HUDEP-2 (cell line): ENCODE data around the gene RFFL.
"Not testable (repeated sequence)": the region's sequence is repeated elsewhere in the genome, so short reads cannot be mapped to it uniquely, and the experiment has no call there.

ENCODE experiments used
- DNase-seq, 76 experiments: peaks; one replicate each; lab custom pipeline; 2025; ENCODE audit not compliant: unreplicated experiment in 76 of 76; lab: John Stamatoyannopoulos, UW

Gene RFFL

DNA sequence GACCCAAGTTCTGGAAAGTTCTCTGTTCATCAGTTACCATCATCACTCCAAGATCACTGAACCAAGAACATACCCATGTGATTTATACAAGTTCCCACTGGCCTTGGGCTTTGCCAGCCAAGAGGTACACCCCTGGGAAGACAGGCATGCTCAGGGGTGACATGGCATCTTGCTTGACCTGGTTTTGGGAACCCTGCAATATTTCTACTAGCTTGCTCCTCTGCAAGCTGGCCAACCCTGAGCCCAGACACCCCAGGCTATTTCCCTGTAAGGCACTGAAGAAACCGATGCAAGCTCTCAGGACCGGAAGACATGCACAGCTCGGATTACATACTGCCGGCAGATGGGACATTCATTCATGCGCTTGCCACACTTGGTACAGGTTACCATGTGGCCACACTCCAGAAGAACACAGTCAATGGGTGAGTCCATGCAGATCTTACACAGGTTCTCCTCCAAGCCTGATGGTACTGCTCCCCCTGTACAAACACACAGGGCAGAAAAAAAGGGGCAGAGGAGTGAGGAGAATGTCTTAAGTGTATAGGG is 51.8 kb downstream of the RFFL start:
- no peak for DNase-seq

DNA sequence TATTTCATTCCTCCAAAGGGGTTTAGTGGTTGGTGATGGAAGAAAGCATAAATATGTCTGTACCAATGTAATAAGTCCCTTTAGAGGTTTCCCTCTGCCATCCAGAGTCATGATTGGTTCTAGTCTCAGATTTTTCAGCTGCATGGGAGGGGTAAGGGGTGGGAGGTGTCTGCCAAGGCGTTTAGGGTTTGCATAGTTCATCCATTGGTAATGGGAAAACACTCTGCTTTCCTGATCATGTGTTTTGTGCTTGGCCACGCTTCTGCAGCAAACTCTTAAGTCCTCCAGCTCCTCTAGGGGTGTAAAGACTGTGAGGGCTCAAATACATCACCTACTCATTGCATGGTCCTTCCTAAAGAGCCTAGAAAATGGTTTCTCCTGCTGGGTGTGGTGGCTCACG is 53.4 kb downstream of the RFFL start:
- no peak for DNase-seq

DNA sequence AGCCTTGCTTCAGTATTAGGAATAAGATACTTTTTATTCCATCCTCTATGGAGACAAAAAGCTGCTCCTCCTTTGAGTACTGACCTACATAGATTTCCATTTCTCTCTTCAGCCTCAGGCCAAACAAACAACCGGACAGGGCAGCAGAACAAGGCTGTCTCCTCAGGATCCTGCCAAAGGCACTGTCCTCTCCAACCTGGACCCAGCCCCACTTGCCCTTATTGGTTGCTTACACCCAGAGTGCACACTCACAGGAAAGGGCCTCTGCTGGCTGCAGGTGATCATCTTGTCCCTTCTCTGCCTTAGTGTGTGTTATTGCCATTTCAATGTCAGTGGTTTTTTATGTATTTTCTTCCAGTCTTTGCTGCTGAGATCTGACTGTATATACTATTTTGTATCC is 56.5 kb downstream of the RFFL start:
- DNase-seq, result no peak

DNA sequence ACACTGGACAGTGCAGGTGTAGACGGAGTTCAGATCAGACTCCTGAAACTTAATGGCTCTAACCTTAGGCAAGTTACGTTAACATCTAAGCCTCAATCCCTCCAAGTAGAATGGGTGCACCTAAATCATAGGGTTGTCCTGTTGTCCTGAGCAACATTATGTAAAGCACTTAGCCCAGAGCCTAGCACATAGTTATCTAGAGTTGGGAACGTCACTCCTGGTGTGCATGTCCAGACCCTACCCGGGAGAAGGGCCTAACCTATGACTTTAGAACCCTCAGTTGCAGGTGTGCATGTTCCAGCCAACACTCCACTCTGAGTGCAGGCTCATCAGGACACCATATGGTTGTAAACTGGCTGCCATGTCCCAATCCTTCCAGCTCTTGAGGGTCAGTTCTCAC is 57.2 kb downstream of the RFFL start:
- DNase-seq, result no peak

DNA sequence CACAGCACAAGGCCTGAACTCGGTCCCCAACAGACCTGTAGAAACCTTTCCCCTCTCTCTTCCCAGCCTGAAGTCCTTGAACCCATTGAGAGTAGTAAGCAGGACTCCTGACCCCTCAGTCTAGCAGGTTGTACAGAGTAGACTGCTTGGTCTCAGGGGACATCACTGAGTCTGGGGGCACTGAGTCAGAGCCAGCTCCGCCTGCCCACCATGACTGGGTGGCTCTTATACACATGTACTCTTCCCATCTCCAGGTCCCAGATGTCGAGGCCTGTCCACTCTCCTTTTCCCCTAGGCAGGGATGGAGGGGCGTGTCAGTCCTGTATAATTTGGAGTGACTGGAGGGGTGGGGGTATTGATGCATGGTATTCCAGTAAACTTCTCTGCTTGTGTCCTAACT is 59.7 kb downstream of the RFFL start:
- no peak for DNase-seq

DNA sequence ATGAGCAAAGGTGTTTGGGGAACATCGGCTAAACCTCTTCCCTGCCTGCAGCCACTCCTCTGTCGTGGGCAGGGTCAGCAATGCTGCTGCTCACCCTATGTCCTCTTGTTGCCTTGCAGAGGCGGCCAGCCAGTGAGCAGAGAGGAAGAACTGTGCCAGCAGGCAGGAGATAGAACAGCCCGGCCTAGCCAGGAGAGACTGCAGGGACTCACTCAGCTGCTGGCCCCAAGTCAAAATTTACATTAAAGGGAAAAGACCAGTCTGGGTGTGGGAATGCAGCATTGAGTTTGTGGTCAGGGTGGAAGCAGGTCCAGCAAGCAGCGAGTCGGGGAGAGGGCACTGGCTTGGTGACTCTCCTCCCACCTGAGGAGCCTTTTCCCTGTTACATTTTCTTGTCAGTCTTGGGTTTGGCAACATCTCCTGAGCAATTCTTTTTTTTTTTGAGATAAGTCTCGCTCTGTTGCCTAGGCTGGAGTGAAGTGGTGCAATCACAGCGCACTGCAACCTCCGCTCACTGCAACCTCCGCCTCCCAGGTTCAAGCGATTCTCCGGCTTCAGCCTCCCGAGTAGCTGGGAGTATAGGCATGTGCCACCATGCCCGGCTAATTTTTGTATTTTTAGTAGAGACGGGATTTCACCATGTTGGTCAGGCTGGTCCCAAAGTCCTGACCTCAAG is 60.5 kb downstream of the RFFL start:
- no peak for DNase-seq

DNA sequence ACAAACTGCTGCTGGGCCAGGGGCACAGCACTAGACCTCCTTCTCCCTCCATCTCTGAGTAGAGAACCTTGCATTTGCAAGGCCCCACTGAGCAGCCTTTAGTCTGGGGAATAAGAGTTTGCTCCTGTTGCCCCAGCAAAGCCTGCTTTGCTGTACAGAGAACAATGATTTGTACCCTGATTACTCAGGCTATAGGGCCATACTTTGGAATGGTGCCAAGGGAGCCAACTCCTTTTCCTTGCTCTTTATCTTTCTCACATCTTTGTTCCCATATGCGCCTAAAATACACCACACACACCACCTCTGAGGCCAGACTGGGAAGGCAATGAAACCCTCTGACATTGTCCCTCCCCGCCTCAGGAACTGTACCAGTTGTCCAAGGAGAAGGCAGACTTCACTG is 62.0 kb downstream of the RFFL start:
- DNase-seq, result peak in 1 of 76 experiments; percentile 7

DNA sequence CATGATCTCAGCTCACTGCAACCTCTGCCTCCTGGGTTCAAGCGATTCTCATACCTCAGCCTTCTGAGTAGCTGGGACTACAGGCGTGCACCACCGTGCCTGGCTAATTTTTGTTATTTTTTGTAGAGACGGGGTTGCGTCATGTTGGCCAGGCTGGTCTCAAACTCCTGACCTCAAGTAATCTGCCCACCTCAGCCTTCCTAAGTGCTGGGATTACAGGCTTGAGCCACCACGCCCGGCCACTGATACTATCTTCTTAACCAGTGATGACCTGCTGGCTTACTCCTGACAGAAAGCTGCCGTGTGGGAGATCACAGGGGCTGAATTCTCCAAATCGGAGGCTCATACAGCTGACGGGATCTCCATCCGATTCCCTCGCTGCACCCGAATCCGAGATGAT is 62.5 kb downstream of the RFFL start:
- DNase-seq, result not testable (repeated sequence)

DNA sequence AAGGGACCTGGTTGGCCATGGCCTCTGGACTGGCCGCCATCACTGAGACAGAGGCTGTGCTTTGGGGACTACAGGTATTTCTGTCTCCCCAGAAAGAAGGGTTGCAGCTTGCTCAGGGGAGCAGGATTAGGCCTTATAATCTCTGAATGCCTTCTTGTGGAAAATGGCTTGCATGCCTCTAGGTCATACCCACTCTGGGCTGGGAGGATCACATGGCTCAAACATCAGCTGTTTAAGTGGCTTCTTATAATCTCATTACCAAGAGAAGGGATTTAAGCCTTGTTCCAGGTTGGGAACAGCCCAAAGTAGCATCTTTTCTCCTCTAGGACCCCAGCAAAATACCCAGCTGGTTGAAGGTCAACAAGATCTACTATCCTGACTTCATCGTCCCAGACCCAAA is 64.1 kb downstream of the RFFL start:
- no peak for DNase-seq

DNA sequence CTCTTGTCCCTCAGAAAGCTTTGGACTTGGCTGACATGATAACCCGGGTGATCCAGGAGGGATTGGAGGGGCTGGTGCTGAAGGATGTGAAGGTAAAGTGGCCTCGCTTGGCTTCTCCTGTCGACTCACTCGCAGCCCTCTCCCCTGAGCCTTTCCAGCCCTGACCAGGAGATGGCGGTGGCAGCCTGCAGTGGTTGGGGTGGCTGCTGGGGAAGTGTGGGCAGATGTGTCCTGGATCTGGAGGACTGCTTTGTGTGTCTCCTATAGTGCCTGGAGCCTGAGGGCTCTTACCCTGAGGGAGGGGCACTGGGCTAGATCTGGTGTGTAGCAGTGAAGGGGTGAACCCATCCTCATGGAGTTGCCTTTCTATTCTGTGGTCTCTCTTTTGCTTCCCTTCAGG is 65.3 kb downstream of the RFFL start:
- peak in 70 of 76 experiments; percentile 4 to 80 (median 53) for DNase-seq

DNA sequence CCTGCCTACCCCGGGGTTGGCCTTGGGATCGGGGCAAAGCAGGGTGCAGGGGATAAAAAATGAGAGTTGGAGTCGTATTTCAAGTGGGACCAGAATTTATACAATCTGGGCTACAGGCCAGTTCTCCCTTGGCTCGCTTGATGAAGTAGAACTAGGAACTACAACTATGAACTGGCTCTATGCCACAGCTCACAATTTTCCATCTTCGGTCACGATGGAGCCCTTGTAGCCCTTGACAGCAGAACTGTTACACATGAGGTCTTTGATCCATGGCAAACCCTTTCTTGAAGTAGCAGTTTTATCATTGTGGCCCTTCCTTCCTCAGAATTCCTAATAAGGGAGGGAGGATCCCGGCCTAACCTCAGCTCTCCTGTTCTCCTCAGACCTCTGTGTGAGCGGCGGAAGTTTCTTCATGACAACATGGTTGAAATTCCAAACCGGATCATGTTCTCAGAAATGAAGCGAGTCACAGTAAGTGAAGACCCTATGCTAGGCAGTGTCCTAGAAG is 66.1 kb downstream of the RFFL start:
- DNase-seq, result no peak

DNA sequence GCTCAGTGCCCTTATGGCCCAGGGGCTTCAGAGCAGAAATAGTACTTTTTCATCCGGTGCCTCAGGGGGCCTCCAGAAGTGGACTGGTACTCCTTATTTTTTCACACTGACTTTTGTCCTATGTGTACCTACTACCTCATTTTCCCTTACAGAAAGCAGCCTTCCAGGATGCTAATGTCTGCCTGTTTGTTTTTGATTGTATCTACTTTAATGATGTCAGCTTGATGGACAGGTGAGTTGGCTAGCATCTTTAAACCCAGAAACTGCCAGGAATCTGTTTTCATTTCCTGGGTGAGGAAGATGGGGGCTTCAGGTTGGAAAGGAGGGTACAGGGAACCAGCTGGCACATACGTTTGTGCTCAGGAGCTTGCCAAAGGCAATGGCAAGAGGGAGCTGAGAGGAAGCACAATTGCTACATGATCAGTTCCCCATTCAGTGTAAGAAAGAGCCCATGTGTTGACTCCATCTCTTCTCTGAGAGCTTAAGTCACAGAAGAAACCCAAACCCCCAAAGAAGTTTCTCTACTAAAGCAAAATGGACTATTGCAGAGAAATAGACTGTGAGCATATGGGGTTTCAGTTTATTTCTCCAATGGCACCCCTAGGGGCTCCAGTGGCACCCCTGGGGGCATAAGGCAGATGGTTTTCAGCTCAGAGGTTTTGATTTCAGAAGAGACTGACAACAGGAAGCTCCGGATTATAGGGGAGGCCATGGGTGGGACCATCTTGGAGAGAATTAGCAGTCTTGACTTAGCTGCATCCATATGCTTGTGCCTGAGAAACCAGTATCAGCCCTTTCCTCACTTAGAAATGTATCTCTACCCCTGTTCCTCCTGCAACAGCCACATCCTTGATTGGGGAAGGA is 66.9 kb downstream of the RFFL start:
- DNase-seq, result no peak

DNA sequence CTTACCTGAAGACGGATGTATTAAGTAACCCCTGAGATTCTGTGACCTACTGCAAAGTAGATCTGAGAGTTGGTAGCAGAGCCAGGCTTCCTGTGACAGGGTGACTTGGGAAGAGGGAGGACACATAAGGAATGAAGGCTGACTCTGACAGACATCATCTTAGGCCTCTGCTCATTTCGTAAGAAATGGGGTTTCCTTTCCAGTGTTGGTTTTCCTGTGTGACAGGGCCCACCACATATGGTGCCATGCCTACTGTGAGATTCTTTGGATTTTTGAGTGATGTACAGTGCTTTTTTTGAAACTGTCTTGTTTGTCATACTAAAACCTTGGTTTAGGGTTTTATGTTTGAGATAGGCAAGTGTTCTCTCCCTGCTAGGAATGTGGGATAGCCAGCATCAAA is 70.5 kb downstream of the RFFL start:
- DNase-seq, result no peak

DNA sequence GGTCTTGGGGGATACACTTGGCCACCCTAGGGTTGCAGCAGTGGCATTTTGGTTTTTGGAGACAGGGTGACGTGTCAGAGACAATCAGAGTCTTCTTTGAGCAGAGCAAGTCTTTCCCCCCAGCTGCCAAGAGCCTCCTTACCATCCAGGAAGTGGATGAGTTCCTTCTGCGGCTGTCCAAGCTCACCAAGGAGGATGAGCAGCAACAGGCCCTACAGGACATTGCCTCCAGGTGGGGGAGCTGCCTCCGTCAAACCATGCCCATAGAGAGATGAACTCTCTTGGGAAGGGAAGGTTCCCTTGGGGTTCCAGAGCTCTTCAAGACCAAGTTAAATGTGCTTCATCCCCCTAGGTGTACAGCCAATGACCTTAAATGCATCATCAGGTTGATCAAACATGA is 71.9 kb downstream of the RFFL start:
- no peak for DNase-seq

DNA sequence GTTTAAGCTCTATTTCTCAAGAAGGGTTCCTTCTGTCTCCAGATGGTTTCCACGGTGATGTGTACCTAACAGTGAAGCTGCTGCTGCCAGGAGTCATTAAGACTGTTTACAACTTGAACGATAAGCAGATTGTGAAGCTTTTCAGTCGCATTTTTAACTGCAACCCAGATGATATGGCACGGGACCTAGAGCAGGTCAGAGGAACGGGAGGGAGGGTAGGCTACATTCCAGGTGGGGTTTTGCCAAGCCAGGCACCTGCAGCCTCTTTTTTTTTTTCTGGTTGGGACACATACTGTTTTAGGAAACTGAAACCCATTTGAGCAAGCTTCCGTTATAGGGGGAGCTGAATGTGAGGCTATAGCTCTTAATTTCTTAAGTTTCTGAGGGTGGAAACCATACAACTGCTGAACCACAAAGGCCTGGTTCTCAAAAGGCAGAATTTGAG is 72.6 kb downstream of the RFFL start:
- DNase-seq, result no peak

DNA sequence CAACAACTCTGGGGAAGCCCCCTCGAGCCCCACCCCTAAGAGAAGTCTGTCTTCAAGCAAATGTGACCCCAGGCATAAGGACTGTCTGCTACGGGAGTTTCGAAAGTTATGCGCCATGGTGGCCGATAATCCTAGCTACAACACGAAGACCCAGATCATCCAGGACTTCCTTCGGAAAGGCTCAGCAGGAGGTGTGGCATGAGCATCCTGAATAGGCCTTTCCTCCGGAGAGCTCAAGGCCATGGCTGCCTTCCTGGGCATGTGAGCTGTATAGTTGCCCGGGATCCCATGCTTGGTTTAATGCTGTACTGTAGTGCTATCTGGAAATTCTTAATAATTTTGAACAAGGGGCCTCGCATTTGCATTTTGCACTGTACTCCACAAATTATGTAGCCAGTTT is 74.0 kb downstream of the RFFL start:
- no peak for DNase-seq

DNA sequence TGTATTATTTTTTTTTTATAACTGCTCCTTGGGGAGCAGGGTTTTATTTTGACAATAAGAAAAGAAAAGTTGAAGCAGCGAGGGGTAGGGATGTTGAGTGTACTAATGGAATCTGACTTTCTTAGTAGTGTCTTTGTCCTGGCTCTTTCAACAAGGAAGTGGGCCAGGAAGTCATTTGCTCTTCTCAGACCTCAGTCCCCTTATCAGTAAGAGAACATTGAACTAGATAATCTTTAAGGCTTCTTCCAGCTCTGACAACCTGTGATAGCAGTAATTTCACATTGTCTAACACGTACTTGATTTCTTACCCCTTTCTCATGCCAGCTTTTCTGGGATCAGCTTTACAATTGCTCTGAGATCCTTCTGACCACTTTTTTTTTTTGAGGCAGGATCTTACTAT is 74.9 kb downstream of the RFFL start:
- DNase-seq, result peak in 35 of 76 experiments; percentile 5 to 75 (median 41)

DNA sequence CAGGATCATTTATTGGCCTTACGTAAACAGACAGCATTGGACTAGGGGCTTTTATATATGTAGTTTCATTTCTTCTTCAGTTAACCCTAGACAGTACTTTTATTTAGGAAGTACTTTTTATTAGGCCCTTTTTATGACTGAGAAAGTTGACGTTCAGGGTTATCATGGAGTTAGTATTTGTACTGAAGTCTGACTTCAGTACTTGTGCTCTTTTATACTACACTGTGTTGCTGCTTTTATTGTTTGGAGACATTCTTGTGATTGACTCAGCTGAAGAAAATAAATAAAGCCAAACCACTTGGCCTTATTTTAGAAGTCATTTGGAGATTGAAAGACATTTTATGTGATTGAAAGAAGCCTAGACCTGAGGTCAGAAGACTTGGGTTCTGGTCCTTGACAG is 76.3 kb downstream of the RFFL start:
- no peak for DNase-seq

DNA sequence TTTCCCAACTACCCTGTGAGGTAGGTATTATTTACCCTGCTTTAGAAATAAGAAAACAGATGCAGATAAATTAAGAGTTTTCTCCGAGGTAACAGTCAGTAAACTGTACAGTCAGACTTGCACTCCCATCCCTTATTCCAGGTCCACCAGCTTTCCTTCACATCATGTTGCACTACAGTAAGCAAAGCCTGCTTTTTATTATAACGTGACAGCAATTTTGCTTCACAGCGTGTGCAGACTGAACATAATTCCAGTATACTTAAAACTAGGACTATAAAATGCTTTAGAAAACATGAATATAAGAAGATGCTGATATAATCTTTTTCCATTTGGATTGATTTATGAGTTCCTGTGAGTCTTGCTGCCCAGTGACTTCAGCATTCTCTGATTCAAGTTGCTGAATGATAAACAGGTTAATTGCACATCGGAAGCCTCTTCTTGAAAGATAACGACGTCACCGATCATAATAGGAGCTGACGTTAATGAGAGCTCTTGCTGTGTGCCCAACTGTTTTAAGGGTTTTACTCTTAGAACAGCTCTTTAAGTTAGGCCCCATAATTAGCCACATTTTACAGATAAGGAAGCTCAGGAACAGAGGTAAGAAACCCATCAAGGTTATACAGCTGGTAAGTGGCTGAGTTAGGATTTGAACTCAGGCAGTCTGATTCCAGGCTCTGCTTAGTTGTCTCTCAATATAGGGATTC is 81.8 kb downstream of the RFFL start:
- DNase-seq, result peak in 12 of 76 experiments; percentile 2 to 50 (median 14)

DNA sequence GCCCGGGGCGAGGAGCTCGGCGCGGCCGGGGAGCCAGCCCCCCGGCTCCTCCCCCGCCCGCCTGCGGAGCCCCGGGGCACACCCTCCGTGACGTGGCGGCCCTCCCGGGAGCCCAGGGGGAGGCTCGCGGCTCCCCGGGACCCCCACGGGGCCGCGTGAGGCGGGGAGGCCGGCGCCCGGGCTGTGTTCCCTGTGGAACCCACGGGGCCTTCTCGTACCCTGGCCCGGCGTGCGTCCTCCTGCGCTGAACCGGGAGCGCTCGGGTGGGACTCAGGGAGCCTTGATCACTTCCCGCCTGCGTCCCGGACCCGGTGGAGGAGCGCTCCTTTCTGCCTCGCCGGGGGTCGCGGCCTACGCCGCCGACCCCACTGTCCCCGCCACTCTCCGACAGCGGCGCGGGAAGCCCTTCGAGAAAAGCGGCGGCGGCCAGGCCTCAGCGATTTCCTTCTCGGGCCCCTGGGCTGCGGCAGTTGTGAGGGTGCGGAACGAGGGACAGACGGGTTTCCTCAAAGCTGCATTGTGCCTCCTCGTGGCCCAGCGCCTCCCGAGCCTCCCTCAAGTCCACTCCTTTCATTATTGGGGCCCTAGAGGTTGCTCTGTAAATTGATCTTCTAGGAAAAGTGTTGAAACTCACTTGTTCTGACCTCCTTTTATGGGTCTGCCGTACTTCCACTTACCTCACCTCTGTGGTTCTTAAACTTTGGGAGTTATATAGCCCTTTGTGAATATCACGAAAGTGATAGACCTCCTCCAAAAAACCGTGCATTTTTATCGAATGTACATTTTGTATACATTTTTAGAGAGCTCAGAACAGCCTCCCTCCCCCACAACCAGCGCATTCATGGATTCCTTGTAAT is 82.6 kb downstream of the RFFL start:
- DNase-seq, result peak in 72 of 76 experiments; percentile 6 to 88 (median 60)
